SK-N-MC (cell line): ENCODE data around the gene ATXN7L1.

Experiments
- EZH2 ChIP-seq: fragments of 200-600 bp; sonication (generic); IDR thresholded peaks from one replicate; pipeline ENCODE4 v1.6.1; 2017; ENCODE audit warnings: antibody characterized with exemption
- POLR2AphosphoS5 ChIP-seq: IDR thresholded peaks from 2 replicates; pipeline ENCODE4 v1.6.1; 2012; ENCODE audit warnings: mild to moderate bottlenecking, low read depth, low read length, borderline replicate concordance

- TF ChIP-seq EZH2 (no peak), POLR2AphosphoS5 (no peak)
Observed at GRCh38 chr7:105707381-105707780, 169.0 kb downstream of the ATXN7L1 start.
